LNCAP (cell line): ENCODE results near the gene PRKD2.

ENCODE experiments used
- TF ChIP-seq, protein P1 (sequence below): fragments of 450-650 bp; IDR thresholded peaks from 2 replicates; pipeline ENCODE4 v1.5.1; 2017; ENCODE audit warnings: mild to moderate bottlenecking

PRKD2 gene

GRCh38 chr19:46737298-46737654 lies 20.4 kb upstream of the PRKD2 start:
- TF ChIP-seq, protein P1, sequence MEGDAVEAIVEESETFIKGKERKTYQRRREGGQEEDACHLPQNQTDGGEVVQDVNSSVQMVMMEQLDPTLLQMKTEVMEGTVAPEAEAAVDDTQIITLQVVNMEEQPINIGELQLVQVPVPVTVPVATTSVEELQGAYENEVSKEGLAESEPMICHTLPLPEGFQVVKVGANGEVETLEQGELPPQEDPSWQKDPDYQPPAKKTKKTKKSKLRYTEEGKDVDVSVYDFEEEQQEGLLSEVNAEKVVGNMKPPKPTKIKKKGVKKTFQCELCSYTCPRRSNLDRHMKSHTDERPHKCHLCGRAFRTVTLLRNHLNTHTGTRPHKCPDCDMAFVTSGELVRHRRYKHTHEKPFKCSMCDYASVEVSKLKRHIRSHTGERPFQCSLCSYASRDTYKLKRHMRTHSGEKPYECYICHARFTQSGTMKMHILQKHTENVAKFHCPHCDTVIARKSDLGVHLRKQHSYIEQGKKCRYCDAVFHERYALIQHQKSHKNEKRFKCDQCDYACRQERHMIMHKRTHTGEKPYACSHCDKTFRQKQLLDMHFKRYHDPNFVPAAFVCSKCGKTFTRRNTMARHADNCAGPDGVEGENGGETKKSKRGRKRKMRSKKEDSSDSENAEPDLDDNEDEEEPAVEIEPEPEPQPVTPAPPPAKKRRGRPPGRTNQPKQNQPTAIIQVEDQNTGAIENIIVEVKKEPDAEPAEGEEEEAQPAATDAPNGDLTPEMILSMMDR: no peak

DNA sequence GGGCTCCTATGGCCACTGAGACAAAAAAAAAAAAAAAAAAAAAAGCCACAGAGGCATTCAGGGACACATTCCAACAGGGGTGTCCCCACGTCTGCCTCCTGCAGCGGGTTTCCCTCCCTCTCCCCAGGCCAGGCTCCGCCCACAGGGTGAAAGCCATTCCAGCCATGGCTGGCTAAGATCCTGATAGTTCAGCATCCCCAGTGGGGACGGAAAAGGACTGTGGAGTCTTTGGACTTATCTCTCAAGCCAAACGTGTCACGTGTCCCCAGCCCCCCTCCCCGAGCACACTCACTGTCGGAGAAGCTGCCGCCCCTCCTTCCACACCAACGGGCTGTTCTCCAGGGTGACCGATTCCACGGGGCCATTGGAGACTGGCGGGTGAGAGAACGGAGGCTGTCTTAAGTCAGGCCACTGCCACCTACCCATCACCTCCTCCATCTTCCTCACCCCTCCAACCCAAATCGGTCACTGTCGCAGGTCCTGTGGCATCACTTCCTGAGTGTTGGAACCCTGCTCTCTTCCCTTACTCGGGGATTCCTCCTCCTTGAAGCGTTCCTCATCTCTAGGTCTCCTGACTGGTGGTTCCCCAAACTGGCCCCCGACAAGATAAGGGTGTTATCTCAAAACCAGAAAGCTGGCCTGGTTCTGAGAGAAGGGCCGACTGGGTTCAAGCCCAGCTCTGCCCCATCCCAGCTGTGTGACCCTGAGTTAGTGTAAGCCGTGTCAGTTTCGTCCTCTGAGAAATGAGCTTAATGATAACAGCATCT lies 19.8 kb upstream of the PRKD2 start:
- TF ChIP-seq, protein P1: no peak

DNA sequence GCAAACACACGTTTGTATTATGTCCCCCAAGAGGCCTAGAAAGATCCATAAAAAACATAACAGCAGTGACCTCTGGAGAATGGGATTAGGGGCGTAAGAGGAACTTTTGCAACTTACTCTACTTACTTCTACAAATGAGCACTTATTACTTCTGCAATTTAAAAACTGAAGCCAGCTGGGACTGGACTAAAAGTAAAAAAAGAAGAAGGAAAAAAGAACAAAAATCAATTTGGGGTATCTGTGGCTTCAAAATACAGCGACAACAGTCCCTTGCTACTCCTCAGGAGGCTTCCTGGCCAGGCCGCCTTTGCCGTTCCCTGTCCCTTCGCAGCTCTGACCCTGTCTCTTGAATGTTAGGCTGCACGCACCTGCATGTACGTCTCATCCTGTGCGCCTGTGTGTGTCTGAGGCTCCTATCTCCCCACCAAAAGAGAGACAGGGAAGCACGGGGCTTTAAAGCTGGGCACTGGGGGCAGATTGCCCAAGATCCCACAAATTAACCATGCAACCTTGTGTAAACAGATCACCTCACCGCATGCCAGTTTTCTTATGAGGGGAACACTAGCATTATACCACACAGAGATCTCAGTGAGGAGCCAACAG lies 16.9 kb upstream of the PRKD2 start:
- TF ChIP-seq, protein P1: no peak

DNA sequence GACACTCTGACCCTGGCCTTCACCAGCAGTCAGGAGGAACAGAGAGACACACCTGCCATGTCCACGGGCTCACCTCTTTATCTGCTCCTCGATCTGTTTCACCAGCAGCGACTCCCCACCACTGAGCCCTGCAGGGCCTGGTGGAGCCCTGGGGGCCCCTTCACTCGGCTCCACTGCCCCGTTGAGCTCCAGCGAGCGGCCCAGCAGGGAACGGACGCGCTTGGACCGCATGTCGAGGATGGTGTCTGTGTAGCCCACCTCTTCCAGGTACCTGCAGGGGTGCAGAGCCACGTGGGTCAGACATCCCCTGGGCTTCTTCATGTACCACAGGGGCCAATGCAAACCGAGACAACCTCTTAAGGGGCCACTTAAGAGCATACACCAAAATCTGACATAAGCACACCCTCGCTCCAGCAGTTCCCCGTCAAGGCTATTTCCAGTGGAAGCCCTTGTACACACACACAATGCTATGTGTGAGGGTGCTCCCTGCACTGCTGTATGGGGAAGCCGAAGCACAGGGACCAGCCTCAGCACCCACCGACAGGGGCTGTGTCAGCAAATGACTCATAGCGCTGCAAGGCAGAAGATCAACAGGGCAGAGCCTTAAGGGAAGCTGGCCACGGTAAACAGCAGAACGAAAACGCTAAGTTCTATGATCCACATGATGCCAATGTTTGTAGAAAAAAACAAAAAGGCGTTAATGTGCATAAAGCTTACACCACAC lies 16.2 kb upstream of the PRKD2 start:
- TF ChIP-seq, protein P1: no peak

GRCh38 chr19:46732172-46732938 lies 15.4 kb upstream of the PRKD2 start:
- TF ChIP-seq, protein P1: no peak

DNA sequence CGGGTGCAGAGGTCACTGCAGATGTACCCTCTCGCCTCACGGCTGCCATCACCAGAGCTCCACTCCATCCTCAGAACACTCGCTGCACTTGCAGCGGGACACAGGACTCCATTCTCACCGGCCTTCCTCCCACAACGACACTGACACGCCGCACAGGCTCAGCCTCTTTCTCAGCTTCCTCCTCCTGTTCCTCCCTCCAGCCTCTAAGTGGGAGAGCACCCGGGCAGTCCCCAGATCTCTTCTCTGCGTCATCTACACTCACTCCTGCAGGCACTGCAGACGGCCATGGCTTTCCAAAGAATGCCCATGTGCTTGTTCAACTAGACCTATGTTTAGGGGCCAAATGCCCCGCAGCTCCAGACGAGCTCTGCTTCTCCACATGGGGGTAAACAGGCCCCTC lies 14.7 kb upstream of the PRKD2 start:
- TF ChIP-seq, protein P1: no peak

DNA sequence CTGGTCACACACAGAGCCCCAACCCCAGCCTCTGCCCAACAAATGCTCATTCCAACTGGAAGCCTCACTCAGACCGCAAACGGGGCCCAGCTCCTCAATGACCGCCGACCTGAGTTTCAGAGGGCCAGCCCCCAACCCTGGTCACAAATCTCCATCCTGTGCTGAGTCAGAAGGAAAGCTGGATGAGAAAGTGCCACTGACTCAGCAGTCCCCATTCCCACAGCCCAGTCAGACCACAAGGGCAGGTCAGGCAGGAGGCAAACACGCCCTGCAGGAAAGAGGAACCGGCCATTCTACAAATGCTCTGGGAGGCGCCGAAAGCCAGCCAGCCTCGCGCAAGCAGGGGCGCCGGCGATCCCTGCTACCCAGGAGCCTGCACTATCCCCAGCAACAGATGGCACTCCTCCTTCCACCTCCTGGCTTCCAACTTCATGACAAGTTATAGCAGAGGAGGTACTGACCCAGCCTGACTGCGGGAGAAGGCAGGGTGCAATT lies 14.1 kb upstream of the PRKD2 start:
- TF ChIP-seq, protein P1: no peak
